Panc1 (cell line): ENCODE data around the gene ZNF462.

Experiments
- POLR2AphosphoS5 ChIP-seq: IDR thresholded peaks from 2 replicates; pipeline ENCODE4 v1.6.1; 2012; ENCODE audit warnings: mild to moderate bottlenecking, low read depth, low read length, moderate library complexity
- TCF7L2 ChIP-seq: IDR thresholded peaks from 2 replicates; pipeline ENCODE4 v1.6.1; 2011; ENCODE audit warnings: mild to moderate bottlenecking, low read depth, low read length, inconsistent platforms
- TF ChIP-seq, protein P1 (sequence below): fragments of 450-650 bp; IDR thresholded peaks from 2 replicates; pipeline ENCODE4 v1.5.1; 2017; ENCODE audit warnings: mild to moderate bottlenecking

GRCh38 chr9:106981396-106982287 is 118.7 kb downstream of the ZNF462 start:
- TF ChIP-seq TCF7L2 (no peak), POLR2AphosphoS5 (no peak)
- TF ChIP-seq, protein P1, sequence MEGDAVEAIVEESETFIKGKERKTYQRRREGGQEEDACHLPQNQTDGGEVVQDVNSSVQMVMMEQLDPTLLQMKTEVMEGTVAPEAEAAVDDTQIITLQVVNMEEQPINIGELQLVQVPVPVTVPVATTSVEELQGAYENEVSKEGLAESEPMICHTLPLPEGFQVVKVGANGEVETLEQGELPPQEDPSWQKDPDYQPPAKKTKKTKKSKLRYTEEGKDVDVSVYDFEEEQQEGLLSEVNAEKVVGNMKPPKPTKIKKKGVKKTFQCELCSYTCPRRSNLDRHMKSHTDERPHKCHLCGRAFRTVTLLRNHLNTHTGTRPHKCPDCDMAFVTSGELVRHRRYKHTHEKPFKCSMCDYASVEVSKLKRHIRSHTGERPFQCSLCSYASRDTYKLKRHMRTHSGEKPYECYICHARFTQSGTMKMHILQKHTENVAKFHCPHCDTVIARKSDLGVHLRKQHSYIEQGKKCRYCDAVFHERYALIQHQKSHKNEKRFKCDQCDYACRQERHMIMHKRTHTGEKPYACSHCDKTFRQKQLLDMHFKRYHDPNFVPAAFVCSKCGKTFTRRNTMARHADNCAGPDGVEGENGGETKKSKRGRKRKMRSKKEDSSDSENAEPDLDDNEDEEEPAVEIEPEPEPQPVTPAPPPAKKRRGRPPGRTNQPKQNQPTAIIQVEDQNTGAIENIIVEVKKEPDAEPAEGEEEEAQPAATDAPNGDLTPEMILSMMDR: no peak
